ENCODE data around the gene MND1. TPM values are rescaled to one million over a fixed set of nuclear protein-coding genes. Genes with fewer than 3 reads are reported as not detected.

MND1 gene
- total and polyA plus RNA-seq, 10 donors, result 0.76 to 10.9 (median 2.3) TPM

DNA sequence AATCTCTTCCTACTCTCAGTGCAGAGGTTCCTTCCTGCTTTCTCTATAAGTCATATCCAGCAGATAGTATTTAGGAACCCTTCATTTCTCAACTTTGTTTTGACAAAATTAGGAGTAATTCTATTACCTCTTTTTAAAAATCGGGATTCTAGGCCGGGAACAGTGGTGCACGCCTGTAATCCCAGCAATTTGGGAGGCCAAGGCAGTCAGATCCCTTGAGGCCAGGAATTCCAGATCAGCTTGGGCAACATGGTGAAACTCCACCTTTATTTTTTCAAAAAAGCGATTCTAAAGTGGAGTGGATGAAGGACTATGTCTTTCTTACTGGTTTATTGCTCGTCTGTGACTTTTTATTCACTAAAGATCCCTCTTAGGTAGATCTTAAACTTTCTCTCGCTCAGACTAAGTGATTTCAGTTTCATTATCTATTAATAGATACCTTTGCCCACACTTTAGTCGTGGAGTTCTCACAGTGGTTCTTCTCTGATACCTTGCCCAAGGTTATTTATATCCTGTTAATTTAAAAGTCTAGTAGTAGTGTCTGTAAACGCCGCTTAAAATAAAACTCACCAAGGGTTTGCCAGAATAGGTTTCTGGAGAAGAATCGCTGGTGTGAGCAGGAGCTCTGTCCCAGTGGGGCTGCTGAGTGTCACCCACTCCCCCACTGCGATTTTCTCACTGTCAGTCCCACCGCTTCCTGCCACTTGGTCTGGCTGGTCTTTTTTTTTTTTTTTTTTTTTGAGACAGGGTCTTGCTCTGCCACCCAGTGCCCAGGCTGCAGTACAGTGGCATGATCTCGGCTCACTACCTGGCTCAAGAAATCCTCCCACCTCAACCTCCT, 94.6 kb downstream of the MND1 start:
- H3K27ac ChIP-seq, result peak overlapping the region; percentile 69 to 91 (median 86)
- no peaks in the 10 kb centered on the region for H3K9me3 ChIP-seq
- intact Hi-C loops (cut with DNase I; ENCODE audit: low total_unique reads), result loop anchor here (10.0 kb wide), 3 partner anchors 46 to 136 kb away; no protein-coding TSS in a partner anchor
- no peaks in the 10 kb centered on the region for H3K27me3 ChIP-seq (replicated peaks in 1 of 7)
- no peak for TF ChIP-seq POLR2A (IDR thresholded peaks at IDR 0.05)
- TF ChIP-seq POLR2AphosphoS5 (IDR thresholded peaks at IDR 0.05), result peak in 1 of 3 donors; percentile 38
- TF ChIP-seq, protein P1, sequence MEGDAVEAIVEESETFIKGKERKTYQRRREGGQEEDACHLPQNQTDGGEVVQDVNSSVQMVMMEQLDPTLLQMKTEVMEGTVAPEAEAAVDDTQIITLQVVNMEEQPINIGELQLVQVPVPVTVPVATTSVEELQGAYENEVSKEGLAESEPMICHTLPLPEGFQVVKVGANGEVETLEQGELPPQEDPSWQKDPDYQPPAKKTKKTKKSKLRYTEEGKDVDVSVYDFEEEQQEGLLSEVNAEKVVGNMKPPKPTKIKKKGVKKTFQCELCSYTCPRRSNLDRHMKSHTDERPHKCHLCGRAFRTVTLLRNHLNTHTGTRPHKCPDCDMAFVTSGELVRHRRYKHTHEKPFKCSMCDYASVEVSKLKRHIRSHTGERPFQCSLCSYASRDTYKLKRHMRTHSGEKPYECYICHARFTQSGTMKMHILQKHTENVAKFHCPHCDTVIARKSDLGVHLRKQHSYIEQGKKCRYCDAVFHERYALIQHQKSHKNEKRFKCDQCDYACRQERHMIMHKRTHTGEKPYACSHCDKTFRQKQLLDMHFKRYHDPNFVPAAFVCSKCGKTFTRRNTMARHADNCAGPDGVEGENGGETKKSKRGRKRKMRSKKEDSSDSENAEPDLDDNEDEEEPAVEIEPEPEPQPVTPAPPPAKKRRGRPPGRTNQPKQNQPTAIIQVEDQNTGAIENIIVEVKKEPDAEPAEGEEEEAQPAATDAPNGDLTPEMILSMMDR (IDR thresholded peaks at IDR 0.05 in 8 of 11, conservative IDR thresholded peaks at IDR 0.05 in 3 of 11), result peak in 1 of 11 experiments; percentile 41
- H3K4me3 ChIP-seq, result peak overlapping the region in 7 of 8 donors; percentile 23 to 56 (median 28)
- WGBS, 5 donors, result 29 to 48% (median 32%) methylated on average over 13 of the region's 13 CpGs
- H3K36me3 ChIP-seq, result no peaks in the 10 kb centered on the region
- peak; percentile 81 for DNase-seq
- H3K4me1 ChIP-seq, result peaks cover 0 to 72% (median 39%) of the 10 kb centered on the region in 6 donors

DNA sequence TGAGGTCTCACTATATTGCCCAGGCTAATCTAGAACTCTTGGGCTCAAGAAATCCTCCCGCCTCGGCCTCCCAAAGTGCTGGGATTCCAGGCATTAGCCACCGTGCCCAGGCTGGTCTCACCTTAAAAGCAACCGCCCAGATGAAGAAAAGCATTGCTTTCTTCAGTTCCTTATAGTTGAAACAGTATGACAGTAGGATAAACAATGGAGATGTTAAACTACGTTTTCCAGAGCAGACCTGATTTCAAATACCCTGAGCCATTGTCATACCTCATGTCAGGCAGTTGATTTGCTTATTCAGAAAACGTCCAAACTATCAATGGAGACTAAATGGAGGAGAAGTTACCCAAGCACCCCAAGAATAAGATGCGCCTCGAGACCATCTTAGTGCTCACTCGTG, 95.3 kb downstream of the MND1 start:
- intact Hi-C loops (cut with DNase I; ENCODE audit: low total_unique reads), result loop anchor here (10.0 kb wide), 3 partner anchors 45 to 135 kb away; no protein-coding TSS in a partner anchor
- no peaks in the 10 kb centered on the region for H3K9me3 ChIP-seq
- WGBS, 5 donors, result 78 to 85% (median 84%) methylated on average over 9 of the region's 9 CpGs
- no peaks in the 10 kb centered on the region for H3K36me3 ChIP-seq
- no peak for DNase-seq
- H3K4me3 ChIP-seq, result peak overlapping the region in 2 of 8 donors; percentile 7 to 36
- TF ChIP-seq POLR2AphosphoS5 (IDR thresholded peaks at IDR 0.05), result no peak
- TF ChIP-seq POLR2A (IDR thresholded peaks at IDR 0.05), result no peak
- TF ChIP-seq, protein P1 (IDR thresholded peaks at IDR 0.05 in 8 of 11, conservative IDR thresholded peaks at IDR 0.05 in 3 of 11), result no peak
- H3K27ac ChIP-seq, result peak overlapping the region in 7 of 8 donors; percentile 83 to 91 (median 88)
- H3K27me3 ChIP-seq (replicated peaks in 1 of 7), result no peaks in the 10 kb centered on the region
- peaks cover 0 to 65% (median 33%) of the 10 kb centered on the region in 6 donors for H3K4me1 ChIP-seq

DNA sequence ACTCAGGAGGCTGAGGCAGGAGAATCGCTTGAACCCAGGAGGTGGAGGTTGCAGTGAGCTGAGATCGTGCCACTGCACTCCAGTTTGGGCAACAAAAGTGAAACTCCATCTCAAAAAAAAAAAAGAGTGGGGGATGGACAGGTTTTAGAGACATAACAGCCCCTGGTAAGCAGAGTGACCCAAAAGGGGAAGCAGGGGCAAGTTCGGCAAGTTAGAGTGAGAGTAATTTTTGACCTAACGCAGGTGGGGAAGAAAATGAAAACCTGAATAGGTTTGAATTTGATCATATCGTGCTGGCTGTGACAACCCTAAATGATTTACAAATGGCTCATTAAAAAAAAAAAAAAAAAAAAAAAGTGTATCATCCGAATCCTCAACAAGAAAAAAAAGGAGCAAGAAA, 96.0 kb downstream of the MND1 start:
- no peaks in the 10 kb centered on the region for H3K9me3 ChIP-seq
- H3K4me3 ChIP-seq, result peak overlapping the region in 1 of 8 donors; percentile 7
- no peak for DNase-seq
- peaks cover 0 to 59% (median 33%) of the 10 kb centered on the region in 6 donors for H3K4me1 ChIP-seq
- intact Hi-C loops (cut with DNase I; ENCODE audit: low total_unique reads), result no loop called here
- TF ChIP-seq, protein P1 (IDR thresholded peaks at IDR 0.05 in 8 of 11, conservative IDR thresholded peaks at IDR 0.05 in 3 of 11), result no peak
- TF ChIP-seq POLR2AphosphoS5 (IDR thresholded peaks at IDR 0.05) (no peak), POLR2A (IDR thresholded peaks at IDR 0.05) (no peak)
- H3K27ac ChIP-seq, result peak overlapping the region in 5 of 8 donors; percentile 83 to 91 (median 88)
- no peaks in the 10 kb centered on the region for H3K36me3 ChIP-seq
- WGBS, 5 donors, result 59 to 66% (median 62%) methylated on average over 5 to 6 of the region's 6 CpGs
- H3K27me3 ChIP-seq (replicated peaks in 1 of 7), result no peaks in the 10 kb centered on the region
